ENCODE results near the gene UGDH. TPM values are rescaled to one million over a fixed set of nuclear protein-coding genes. Genes with fewer than 3 reads are reported as not detected.

UGDH gene
- total RNA-seq, 1 donor from 2014 or later, result 157 TPM

DNA sequence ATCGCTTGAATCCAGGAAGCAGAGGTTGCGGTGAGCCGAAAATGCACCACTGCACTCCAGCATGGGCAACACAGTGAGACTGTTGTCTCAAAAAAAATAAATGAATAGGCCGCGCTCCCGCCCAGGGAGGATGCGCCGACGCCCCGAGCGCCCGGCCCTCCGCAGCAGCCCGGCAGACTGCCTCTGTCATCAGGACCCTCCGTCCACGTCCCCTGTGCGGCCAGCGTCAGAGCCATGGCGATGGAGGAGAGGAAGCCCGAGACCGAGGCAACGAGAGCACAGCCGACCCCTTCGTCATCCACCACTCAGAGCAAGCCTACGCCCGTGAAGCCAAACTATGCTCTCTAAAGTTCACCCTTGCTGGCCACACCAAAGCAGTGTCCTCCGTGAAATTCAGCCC is 47.0 kb downstream of the UGDH start:
- DNase-seq (ENCODE audit: low spot score), result no peak
- Histone ChIP-seq H3F3A (ENCODE audit: low read depth) (no peaks in the 10 kb centered on the region), H3K4me2 (no peak overlapping the region), H4K20me1 (ENCODE audit: low read depth) (no peaks in the 10 kb centered on the region), H3K9me3 (ENCODE audit: low read depth) (no peaks in the 10 kb centered on the region), H3K36me3 (no peaks in the 10 kb centered on the region), H3K27ac (no peak overlapping the region), H3K27me3 (no peaks in the 10 kb centered on the region), H3K9ac (no peak overlapping the region), H3K4me3 (no peak overlapping the region), H3K79me2 (ENCODE audit: low read depth) (no peaks in the 10 kb centered on the region), H2AFZ (replicated peaks) (no peak overlapping the region), H3K4me1 (no peaks in the 10 kb centered on the region)
- no peak overlapping the region for H3K27ac Mint-ChIP-seq
- H3K27me3 Mint-ChIP-seq (ENCODE audit: insufficient read depth, low read depth), result peaks cover 4% of the 10 kb centered on the region
- H3K36me3 Mint-ChIP-seq, result no peaks in the 10 kb centered on the region
- no peaks in the 10 kb centered on the region for H3K4me1 Mint-ChIP-seq
- TF ChIP-seq CTCF (IDR thresholded peaks at IDR 0.05), result no peak
- no peak for TF ChIP-seq EZH2 (IDR thresholded peaks at IDR 0.05)
- TF ChIP-seq EZH2phosphoT487 (IDR thresholded peaks at IDR 0.05), result no peak
- H3K9me3 Mint-ChIP-seq, result peaks cover 5% of the 10 kb centered on the region
- no peak overlapping the region for H3K4me3 Mint-ChIP-seq

GRCh38 chr4:39476187-39476895 is 50.9 kb downstream of the UGDH start:
- DNase-seq (ENCODE audit: low spot score), result no peak
- Histone ChIP-seq H3K9me3 (ENCODE audit: low read depth) (no peaks in the 10 kb centered on the region), H2AFZ (replicated peaks) (no peak overlapping the region), H3K4me2 (no peak overlapping the region), H3K36me3 (peaks cover 9% of the 10 kb centered on the region), H3K79me2 (ENCODE audit: low read depth) (no peaks in the 10 kb centered on the region), H3K9ac (no peak overlapping the region), H4K20me1 (ENCODE audit: low read depth) (no peaks in the 10 kb centered on the region), H3F3A (ENCODE audit: low read depth) (no peaks in the 10 kb centered on the region), H3K4me1 (no peaks in the 10 kb centered on the region), H3K4me3 (no peak overlapping the region), H3K27ac (no peak overlapping the region), H3K27me3 (no peaks in the 10 kb centered on the region)
- H3K27ac Mint-ChIP-seq, result no peak overlapping the region
- H3K9me3 Mint-ChIP-seq, result no peaks in the 10 kb centered on the region
- no peak overlapping the region for H3K4me3 Mint-ChIP-seq
- H3K27me3 Mint-ChIP-seq (ENCODE audit: insufficient read depth, low read depth), result peaks cover 2% of the 10 kb centered on the region
- H3K36me3 Mint-ChIP-seq, result peaks cover 2% of the 10 kb centered on the region
- TF ChIP-seq CTCF (IDR thresholded peaks at IDR 0.05) (no peak), EZH2 (IDR thresholded peaks at IDR 0.05) (no peak), EZH2phosphoT487 (IDR thresholded peaks at IDR 0.05) (no peak)
- H3K4me1 Mint-ChIP-seq, result no peaks in the 10 kb centered on the region

- Histone ChIP-seq H3K9ac (no peak overlapping the region), H3K79me2 (ENCODE audit: low read depth) (no peaks in the 10 kb centered on the region), H3K4me2 (no peak overlapping the region), H3K27ac (no peak overlapping the region), H3K36me3 (peaks cover 19% of the 10 kb centered on the region), H3K4me3 (no peak overlapping the region), H3K4me1 (no peaks in the 10 kb centered on the region), H4K20me1 (ENCODE audit: low read depth) (no peaks in the 10 kb centered on the region), H3K27me3 (no peaks in the 10 kb centered on the region), H3F3A (ENCODE audit: low read depth) (peaks cover 9% of the 10 kb centered on the region), H3K9me3 (ENCODE audit: low read depth) (no peaks in the 10 kb centered on the region), H2AFZ (replicated peaks) (no peak overlapping the region)
- Mint-ChIP-seq H3K4me1 (peaks cover 2% of the 10 kb centered on the region), H3K27me3 (ENCODE audit: insufficient read depth, low read depth) (peaks cover 2% of the 10 kb centered on the region), H3K9me3 (no peaks in the 10 kb centered on the region), H3K27ac (no peak overlapping the region), H3K4me3 (no peak overlapping the region), H3K36me3 (peaks cover 2% of the 10 kb centered on the region)
- no peak for DNase-seq (ENCODE audit: low spot score)
- TF ChIP-seq EZH2 (IDR thresholded peaks at IDR 0.05) (no peak), CTCF (IDR thresholded peaks at IDR 0.05) (no peak), EZH2phosphoT487 (IDR thresholded peaks at IDR 0.05) (no peak)
Observed at GRCh38 chr4:39472396-39472795, 54.8 kb downstream of the UGDH start.

Data from neural progenitor cell (in vitro differentiated cells).